Keratinocyte (primary cell): ENCODE measurements around the gene MYBPH.

Source experiments
- EZH2 ChIP-seq: IDR thresholded peaks from one replicate; pipeline ENCODE4 v1.6.1; 2012; ENCODE audit warnings: inconsistent platforms, mild to moderate bottlenecking, low read length, moderate library complexity
- TF ChIP-seq, protein P1 (sequence below), 3 experiments: IDR thresholded peaks in 1 of 3; conservative IDR thresholded peaks in 1 of 3; optimal IDR thresholded peaks in 1 of 3; 2 replicates in 2 of 3; 3 replicates in 1 of 3; pipeline versions ENCODE3 to v1.5.1; 2011; ENCODE audit warnings: low read length in 3 of 3, mild to moderate bottlenecking in 3 of 3, moderate library complexity in 2 of 3, control low read depth in 1 of 3, inconsistent platforms in 1 of 3; ENCODE audit not compliant: insufficient read depth in 2 of 3; ENCODE audit errors: extremely low read depth in 1 of 3

DNA sequence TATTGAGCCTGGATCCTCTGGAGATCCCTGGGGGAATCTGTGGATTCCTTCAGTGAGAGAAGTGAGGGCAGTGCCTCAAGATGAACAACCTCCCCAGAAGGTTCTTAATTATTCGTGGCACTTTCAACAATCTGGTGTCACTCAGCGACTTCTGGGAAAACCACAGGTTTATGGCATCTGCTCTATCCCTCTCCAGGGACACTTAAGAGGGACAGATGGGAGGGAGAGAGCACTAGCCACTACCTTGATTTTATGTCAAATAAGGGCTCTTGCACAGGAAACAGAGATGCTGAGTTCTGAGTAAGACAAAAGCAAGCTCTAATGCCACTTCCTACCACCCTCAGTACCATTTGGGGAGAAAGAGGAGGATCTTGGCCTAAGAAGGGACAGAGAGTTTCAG is 32.1 kb upstream of the MYBPH start:
- TF ChIP-seq, protein P1, sequence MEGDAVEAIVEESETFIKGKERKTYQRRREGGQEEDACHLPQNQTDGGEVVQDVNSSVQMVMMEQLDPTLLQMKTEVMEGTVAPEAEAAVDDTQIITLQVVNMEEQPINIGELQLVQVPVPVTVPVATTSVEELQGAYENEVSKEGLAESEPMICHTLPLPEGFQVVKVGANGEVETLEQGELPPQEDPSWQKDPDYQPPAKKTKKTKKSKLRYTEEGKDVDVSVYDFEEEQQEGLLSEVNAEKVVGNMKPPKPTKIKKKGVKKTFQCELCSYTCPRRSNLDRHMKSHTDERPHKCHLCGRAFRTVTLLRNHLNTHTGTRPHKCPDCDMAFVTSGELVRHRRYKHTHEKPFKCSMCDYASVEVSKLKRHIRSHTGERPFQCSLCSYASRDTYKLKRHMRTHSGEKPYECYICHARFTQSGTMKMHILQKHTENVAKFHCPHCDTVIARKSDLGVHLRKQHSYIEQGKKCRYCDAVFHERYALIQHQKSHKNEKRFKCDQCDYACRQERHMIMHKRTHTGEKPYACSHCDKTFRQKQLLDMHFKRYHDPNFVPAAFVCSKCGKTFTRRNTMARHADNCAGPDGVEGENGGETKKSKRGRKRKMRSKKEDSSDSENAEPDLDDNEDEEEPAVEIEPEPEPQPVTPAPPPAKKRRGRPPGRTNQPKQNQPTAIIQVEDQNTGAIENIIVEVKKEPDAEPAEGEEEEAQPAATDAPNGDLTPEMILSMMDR (optimal IDR thresholded peaks at IDR 0.05 in 1 of 3, IDR thresholded peaks at IDR 0.05 in 1 of 3, conservative IDR thresholded peaks at IDR 0.05 in 1 of 3; ENCODE audit: extremely low read depth in 1 of 3, insufficient read depth in 2 of 3, low read length in 3 of 3): no peak
- no peak for TF ChIP-seq EZH2
